ENCODE measurements around the gene FGF14. TPM values are rescaled to one million over a fixed set of nuclear protein-coding genes. Genes with fewer than 3 reads are reported as not detected.

FGF14 gene
- total RNA-seq, 3 donors from 2014 or later (not counting 1 experiment from before 2014, with no cell fraction given), result not detected

GRCh38 chr13:102374233-102374632 is 27.6 kb downstream of the FGF14 start:
- H3K27me3 ChIP-seq (ENCODE audit: control insufficient read depth, insufficient read depth, low read length), result no peaks in the 10 kb centered on the region
- H3K4me3 Mint-ChIP-seq, result no peak overlapping the region
- no peak overlapping the region for H3K27ac ChIP-seq (ENCODE audit: low read length)
- ATAC-seq (no peak), DNase-seq (no peak)
- H3K36me3 Mint-ChIP-seq, result no peaks in the 10 kb centered on the region
- no peak overlapping the region for H3K27ac Mint-ChIP-seq
- H3K27me3 Mint-ChIP-seq (ENCODE audit: low read depth in 2 of 2), result peaks cover 8% of the 10 kb centered on the region in 2 donors
- intact Hi-C loops (cut with micrococcal nuclease), result no loop called here
- no peak for TF ChIP-seq CTCF (IDR thresholded peaks at IDR 0.05)
- no peaks in the 10 kb centered on the region for H3K4me1 ChIP-seq (ENCODE audit: control insufficient read depth, insufficient read depth, low read length)
- H3K9me3 ChIP-seq (ENCODE audit: control insufficient read depth, insufficient read depth, low read length), result no peaks in the 10 kb centered on the region
- no peaks in the 10 kb centered on the region for H3K36me3 ChIP-seq (ENCODE audit: control insufficient read depth, insufficient read depth, low read length)
- H3K4me1 Mint-ChIP-seq, result no peaks in the 10 kb centered on the region
- H3K9me3 Mint-ChIP-seq, result no peaks in the 10 kb centered on the region
- no peak overlapping the region for H3K4me3 ChIP-seq (ENCODE audit: low read length)

GRCh38 chr13:102373221-102373620 is 28.6 kb downstream of the FGF14 start:
- Mint-ChIP-seq H3K4me1 (no peaks in the 10 kb centered on the region), H3K9me3 (no peaks in the 10 kb centered on the region), H3K36me3 (no peaks in the 10 kb centered on the region), H3K27ac (no peak overlapping the region), H3K27me3 (ENCODE audit: low read depth in 2 of 2) (peaks cover 8% of the 10 kb centered on the region in 2 donors), H3K4me3 (no peak overlapping the region)
- Histone ChIP-seq H3K4me1 (ENCODE audit: control insufficient read depth, insufficient read depth, low read length) (no peaks in the 10 kb centered on the region), H3K27me3 (ENCODE audit: control insufficient read depth, insufficient read depth, low read length) (no peaks in the 10 kb centered on the region), H3K9me3 (ENCODE audit: control insufficient read depth, insufficient read depth, low read length) (no peaks in the 10 kb centered on the region), H3K4me3 (ENCODE audit: low read length) (no peak overlapping the region), H3K27ac (ENCODE audit: low read length) (no peak overlapping the region), H3K36me3 (ENCODE audit: control insufficient read depth, insufficient read depth, low read length) (no peaks in the 10 kb centered on the region)
- ATAC-seq (no peak), DNase-seq (no peak)
- no peak for TF ChIP-seq CTCF (IDR thresholded peaks at IDR 0.05)
- intact Hi-C loops (cut with micrococcal nuclease), result no loop called here

- intact Hi-C loops (cut with micrococcal nuclease), result no loop called here
- H3K4me3 Mint-ChIP-seq, result no peak overlapping the region
- H3K27ac Mint-ChIP-seq, result no peak overlapping the region
- WGBS (ENCODE audit: insufficient coverage), result 91% methylated on average over 2 of the region's 2 CpGs
- no peaks in the 10 kb centered on the region for H3K9me3 Mint-ChIP-seq
- H3K27ac ChIP-seq (ENCODE audit: low read length), result no peak overlapping the region
- no peak for ATAC-seq
- no peaks in the 10 kb centered on the region for H3K4me1 ChIP-seq (ENCODE audit: control insufficient read depth, insufficient read depth, low read length)
- no peaks in the 10 kb centered on the region for H3K4me1 Mint-ChIP-seq
- no peak for DNase-seq
- H3K4me3 ChIP-seq (ENCODE audit: low read length), result no peak overlapping the region
- H3K9me3 ChIP-seq (ENCODE audit: control insufficient read depth, insufficient read depth, low read length), result no peaks in the 10 kb centered on the region
- no peak for TF ChIP-seq CTCF (IDR thresholded peaks at IDR 0.05)
- H3K36me3 ChIP-seq (ENCODE audit: control insufficient read depth, insufficient read depth, low read length), result no peaks in the 10 kb centered on the region
- H3K27me3 ChIP-seq (ENCODE audit: control insufficient read depth, insufficient read depth, low read length), result no peaks in the 10 kb centered on the region
- no peaks in the 10 kb centered on the region for H3K36me3 Mint-ChIP-seq
- H3K27me3 Mint-ChIP-seq (ENCODE audit: low read depth in 2 of 2), result peaks cover 8 to 14% of the 10 kb centered on the region in 2 donors
Measured at GRCh38 chr13:102369302-102369701, 32.5 kb downstream of the FGF14 start.

GRCh38 chr13:102367836-102368235 is 34.0 kb downstream of the FGF14 start:
- H3K4me1 Mint-ChIP-seq, result no peaks in the 10 kb centered on the region
- Histone ChIP-seq H3K27ac (ENCODE audit: low read length) (no peak overlapping the region), H3K36me3 (ENCODE audit: control insufficient read depth, insufficient read depth, low read length) (no peaks in the 10 kb centered on the region), H3K4me1 (ENCODE audit: control insufficient read depth, insufficient read depth, low read length) (no peaks in the 10 kb centered on the region), H3K27me3 (ENCODE audit: control insufficient read depth, insufficient read depth, low read length) (no peaks in the 10 kb centered on the region), H3K4me3 (ENCODE audit: low read length) (no peak overlapping the region), H3K9me3 (ENCODE audit: control insufficient read depth, insufficient read depth, low read length) (no peaks in the 10 kb centered on the region)
- DNase-seq, result no peak
- H3K27ac Mint-ChIP-seq, result no peak overlapping the region
- WGBS (ENCODE audit: insufficient coverage), result 91% methylated on average over 11 of the region's 14 CpGs
- intact Hi-C loops (cut with micrococcal nuclease), result no loop called here
- no peaks in the 10 kb centered on the region for H3K36me3 Mint-ChIP-seq
- ATAC-seq, result no peak
- no peak overlapping the region for H3K4me3 Mint-ChIP-seq
- no peaks in the 10 kb centered on the region for H3K9me3 Mint-ChIP-seq
- H3K27me3 Mint-ChIP-seq (ENCODE audit: low read depth in 2 of 2), result peaks cover 8 to 12% of the 10 kb centered on the region in 2 donors
- no peak for TF ChIP-seq CTCF (IDR thresholded peaks at IDR 0.05)

All from natural killer cell (primary cell).